SK-N-SH treated with all-trans-retinoic acid at 6 μM for 48 hours (cell line): ENCODE measurements around the gene PODXL2.

Source experiments
- BACH2 ChIP-seq: fragments of 250-450 bp; sonication (Bioruptor Pico); IDR thresholded peaks from 2 replicates; pipeline ENCODE4 v1.9.0; 2021; ENCODE audit warnings: mild to moderate bottlenecking, borderline replicate concordance
- CREB5 ChIP-seq: fragments of 250-450 bp; sonication (Bioruptor Pico); IDR thresholded peaks from 2 replicates; pipeline ENCODE4 v1.5.1; 2020; ENCODE audit warnings: low read depth, mild to moderate bottlenecking, moderate library complexity
- GLIS3 ChIP-seq: fragments of 250-450 bp; sonication (Bioruptor Pico); IDR thresholded peaks from 2 replicates; pipeline ENCODE4 v1.5.0; 2020; ENCODE audit warnings: mild to moderate bottlenecking, moderate library complexity
- POU6F1 ChIP-seq: fragments of 250-450 bp; sonication (Bioruptor Pico); IDR thresholded peaks from 2 replicates; pipeline ENCODE4 v1.8.0; 2021; ENCODE audit warnings: low read depth, mild to moderate bottlenecking, moderate library complexity, borderline replicate concordance
- RARB ChIP-seq: fragments of 250-450 bp; sonication (Bioruptor Pico); IDR thresholded peaks from 2 replicates; pipeline ENCODE4 v1.8.0; 2021; ENCODE audit warnings: mild to moderate bottlenecking, moderate library complexity
- TCF4 ChIP-seq: fragments of 250-450 bp; sonication (Bioruptor Pico); IDR thresholded peaks from 2 replicates; pipeline ENCODE4 v1.8.0; 2021; ENCODE audit warnings: mild to moderate bottlenecking, moderate library complexity, borderline replicate concordance
- ZFP3 ChIP-seq: fragments of 250-450 bp; sonication (Bioruptor Pico); IDR thresholded peaks from 2 replicates; pipeline ENCODE4 v1.5.0; 2020; ENCODE audit warnings: mild to moderate bottlenecking, moderate library complexity
- ZNF565 ChIP-seq: fragments of 450-650 bp; formaldehyde crosslinking; conservative IDR thresholded peaks from 2 replicates; pipeline ENCODE4 v1.5.0; 2020; ENCODE audit warnings: low read depth, mild to moderate bottlenecking, moderate library complexity

GRCh38 chr3:127701280-127701911 lies 72.4 kb downstream of the PODXL2 start:
- TF ChIP-seq POU6F1 (CRISPR knock-in tag): no peak
- TF ChIP-seq RARB (CRISPR knock-in tag): no peak
- no peak for TF ChIP-seq TCF4 (CRISPR knock-in tag)
- no peak for TF ChIP-seq CREB5
- no peak for TF ChIP-seq ZFP3 (CRISPR knock-in tag)
- TF ChIP-seq BACH2 (CRISPR knock-in tag): no peak
- no peak for TF ChIP-seq GLIS3 (CRISPR knock-in tag)
- no peak for TF ChIP-seq ZNF565 (CRISPR knock-in tag)
